ENCODE results near the gene GUCA1A. TPM values are rescaled to one million over a fixed set of nuclear protein-coding genes. Genes with fewer than 3 reads are reported as not detected.
"Not testable (repeated sequence)": the region's sequence is repeated elsewhere in the genome, so short reads cannot be mapped to it uniquely, and the experiment has no call there.

The GUCA1A gene
- total RNA-seq, 1 donor from 2014 or later, result not detected

DNA sequence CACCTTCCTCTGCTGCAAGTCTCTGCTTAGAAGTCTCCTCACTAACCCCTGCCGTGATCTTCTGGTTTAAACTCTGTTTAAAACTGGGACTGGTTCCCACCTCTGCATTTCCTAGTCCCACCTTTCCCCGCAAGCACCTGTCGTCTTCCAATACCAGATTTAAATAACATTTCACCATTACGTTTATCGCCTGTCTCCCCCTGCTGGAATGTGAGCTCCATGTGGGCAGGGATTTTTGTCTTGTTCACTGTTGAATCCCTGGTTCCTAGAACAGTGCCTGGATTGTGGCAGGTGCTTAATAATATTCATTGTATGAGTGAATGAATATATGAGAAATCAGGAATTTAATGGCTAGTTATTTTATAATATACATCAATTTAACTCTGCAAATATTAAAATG, 2.7 kb downstream of the GUCA1A start:
- peak; percentile 15 to 20 for DNase-seq (ENCODE audit: low read depth in 2 of 2)

DNA sequence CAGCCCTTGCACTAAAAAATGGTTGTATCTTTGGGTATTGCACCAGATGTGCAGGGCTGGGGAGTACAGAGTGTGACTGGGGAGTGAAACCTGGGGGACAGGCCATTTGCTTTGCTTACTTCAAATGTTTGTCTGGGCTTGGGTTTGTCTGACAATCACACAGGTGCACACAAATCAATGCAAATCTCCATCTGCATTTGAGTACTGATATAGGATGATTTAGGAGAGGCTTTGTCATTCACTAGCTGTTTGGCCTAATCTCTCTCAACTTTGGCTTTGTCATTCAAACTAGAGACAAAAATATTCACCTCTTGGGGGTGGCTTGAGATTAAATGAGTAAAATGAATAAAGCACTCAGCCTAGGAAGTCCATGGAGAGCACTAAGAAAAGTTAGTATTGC, 3.8 kb downstream of the GUCA1A start:
- DNase-seq (ENCODE audit: low read depth in 2 of 2), result no peak

DNA sequence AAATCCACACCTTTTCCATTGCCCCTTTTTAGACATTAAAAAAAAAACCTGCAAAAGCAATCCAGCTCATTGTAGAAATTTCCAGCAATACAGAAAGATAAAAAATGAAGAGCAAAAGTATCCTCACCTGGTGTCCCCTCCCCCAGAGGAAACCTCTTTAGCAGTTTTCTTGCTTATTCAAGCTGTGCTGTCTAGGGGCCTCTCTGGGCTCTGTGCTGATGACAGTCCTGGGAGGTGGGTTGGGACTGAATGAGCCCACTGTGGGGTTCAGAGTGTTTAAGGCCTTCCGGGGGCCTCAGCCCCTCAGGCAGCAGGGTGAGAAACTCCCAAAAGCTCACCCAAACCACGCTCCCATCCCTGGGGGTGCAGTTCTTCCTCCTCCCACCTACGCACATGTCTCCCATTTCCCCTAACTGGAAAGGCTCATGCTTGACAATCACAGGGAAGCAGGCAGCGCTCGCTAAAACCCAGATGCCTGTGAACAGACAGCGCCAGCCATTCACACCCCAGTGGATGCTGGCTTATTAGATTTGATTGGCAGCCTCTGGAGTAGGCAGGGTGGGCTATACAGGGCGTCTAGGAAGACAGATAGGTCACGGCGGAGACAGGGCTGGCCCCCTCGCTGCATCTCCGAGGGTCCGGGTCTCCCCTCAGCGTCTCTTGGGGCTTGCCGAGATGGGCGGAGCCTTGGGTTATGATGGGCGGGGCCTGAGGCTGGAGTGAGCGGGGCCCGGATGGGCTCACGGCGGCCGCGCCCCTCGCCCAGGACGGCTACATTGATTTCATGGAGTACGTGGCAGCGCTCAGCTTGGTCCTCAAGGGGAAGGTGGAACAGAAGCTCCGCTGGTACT, 4.6 kb downstream of the GUCA1A start:
- no peak for DNase-seq (ENCODE audit: low read depth in 2 of 2)

DNA sequence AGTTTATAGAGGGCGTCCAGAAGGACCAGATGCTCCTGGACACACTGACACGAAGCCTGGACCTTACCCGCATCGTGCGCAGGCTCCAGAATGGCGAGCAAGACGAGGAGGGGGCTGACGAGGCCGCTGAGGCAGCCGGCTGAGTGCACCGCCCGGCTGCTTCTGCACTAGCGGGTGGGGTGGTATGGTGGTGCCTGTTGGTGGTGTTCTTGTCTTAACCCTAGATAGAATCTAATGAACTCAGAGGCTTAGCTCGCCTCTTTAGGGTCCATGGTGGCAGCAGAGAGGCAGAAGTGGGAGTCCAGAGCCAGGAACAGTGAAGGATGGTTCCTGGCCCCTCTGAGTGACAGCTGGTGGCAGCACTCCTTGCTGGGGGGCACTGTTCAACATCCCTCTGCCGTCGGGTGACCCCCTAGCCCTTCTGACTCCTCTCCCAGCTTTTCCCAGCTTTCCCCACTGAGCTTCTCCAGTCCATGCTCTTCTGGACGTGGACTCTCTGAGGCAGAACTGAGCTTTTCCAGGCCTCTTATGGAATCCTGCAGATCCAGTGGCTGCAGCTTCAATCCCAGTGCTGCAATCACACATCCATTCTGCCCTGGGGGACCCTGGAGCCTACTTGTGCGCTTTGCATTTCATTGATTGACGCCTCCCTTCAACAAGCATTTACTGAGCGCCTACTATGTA, 6.2 kb downstream of the GUCA1A start:
- DNase-seq (ENCODE audit: low read depth in 2 of 2), result no peak

DNA sequence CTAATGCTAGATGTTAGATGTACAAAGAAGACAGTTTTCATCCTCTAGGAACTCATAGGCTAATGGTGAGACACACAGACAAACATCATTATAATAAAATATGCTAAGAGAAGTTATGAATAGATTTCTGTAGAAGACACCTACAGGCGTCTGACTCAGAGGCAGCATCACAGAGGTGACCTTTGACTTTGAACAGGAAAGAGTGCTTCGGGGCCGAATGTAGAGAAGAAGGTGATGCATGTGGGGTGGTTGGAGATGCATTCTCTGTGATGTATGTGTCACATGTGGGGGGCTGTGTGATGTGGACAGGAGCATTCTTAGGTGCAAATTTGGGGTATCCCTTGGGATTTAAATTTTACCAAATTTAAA, 6.8 kb downstream of the GUCA1A start:
- no peak for DNase-seq (ENCODE audit: low read depth in 2 of 2)

DNA sequence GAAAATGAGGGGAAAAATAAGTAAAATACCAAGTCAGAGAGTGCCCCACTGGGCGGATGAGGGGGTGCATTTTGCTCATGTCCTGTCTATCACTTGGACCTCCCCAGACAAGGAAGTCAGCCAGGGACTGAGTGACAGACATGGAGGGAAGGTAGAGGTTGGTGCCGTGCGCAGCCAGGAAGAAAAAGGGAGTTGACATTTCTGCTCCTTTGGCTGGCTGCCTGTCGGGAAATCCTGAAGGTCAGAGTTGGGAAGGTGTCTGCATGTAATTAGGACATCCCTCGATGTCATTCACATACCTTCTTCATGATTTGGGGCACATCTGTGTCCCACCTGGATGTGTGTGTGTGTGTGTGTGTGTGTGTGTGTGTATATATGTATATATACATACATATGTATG, 8.9 kb downstream of the GUCA1A start:
- DNase-seq (ENCODE audit: low read depth in 2 of 2), result no peak

DNA sequence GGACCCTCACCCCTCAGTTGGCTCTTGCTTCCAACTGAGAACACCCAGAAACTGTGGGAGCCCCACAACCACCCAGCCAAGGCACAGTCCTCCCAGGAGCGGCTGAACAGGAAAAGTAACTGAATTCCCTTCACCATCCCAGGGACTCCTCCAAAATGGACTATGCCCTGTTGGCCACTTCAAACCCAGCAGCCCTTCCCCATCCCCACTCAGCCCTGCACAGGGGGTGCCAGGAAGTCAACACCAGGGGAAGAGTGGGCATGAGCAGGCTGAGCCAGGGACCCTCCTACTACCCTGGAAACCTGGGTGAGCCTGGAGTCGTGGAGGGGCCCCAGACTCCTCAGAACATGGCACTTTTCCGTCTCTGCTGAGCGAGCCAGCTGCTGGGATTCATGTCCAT, 11.3 kb downstream of the GUCA1A start:
- no peak for DNase-seq (ENCODE audit: low read depth in 2 of 2)

DNA sequence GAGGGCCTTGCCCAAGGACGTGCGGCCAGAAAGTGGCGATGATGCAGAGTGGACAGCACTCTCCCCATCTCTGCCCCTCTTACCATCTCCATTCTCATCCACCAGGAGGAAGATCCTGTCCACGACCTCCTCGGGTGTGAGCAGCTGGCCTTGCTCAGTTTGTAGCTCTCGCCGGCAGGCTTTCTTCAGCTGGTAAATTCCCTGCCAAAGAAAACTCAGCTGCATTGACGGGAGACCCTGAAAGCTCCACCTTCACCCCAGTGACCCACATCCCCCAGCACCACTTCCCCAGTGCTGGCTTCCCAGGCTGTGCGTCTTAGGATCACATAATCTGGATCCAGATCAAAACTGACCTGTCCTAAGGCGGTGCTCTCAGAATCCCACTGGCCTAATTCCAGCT, 12.4 kb downstream of the GUCA1A start:
- DNase-seq (ENCODE audit: low read depth in 2 of 2), result no peak

DNA sequence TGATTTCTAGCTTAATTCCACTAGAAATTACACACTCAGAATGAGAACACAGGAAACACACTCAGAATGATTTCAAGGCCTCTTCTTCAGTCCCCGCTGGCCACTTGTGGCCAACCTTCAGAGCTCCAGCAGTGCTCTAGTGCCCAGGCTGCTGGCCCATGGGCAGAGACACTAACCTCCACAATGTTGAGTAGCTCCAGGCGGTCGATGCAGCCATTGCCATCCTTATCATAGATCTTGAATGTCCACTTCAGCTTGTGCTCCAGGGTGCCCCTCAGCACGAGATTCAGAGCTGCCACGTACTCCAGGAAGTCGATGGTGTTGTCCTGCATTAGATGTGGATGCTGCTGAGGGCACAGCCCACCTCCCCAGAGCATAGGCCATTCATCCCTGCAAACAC, 15.2 kb downstream of the GUCA1A start:
- no peak for DNase-seq (ENCODE audit: low read depth in 2 of 2)

DNA sequence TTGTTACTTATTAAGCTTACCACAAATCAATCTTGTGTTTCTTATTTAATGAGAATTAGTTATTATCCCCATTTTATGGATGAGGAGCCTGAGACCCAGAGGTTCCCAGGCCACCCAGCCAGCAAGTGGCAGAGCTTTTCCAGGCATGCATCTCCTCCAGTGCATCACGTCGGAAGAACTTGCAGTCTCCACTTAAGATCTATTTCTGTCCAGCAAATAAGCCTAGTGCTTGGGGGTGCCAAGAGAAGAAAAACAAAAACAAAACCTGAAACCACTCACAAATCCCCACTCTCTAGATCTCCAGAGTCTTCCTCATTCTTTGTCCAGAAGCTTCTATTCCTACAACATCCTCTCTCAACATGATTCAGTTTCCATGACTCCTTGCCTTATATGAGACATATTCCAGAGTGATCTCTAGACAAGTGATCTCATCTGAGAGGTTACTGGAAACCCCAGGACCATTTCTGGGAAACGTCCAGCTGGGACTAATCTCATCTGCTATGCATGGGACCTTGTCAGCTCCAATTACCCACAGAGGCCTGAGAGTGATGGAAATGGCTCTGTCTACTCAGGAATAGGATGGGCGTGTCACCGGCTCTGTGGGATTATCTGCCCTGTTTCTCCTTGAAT, 17.5 kb downstream of the GUCA1A start:
- DNase-seq (ENCODE audit: low read depth in 2 of 2), result no peak

DNA sequence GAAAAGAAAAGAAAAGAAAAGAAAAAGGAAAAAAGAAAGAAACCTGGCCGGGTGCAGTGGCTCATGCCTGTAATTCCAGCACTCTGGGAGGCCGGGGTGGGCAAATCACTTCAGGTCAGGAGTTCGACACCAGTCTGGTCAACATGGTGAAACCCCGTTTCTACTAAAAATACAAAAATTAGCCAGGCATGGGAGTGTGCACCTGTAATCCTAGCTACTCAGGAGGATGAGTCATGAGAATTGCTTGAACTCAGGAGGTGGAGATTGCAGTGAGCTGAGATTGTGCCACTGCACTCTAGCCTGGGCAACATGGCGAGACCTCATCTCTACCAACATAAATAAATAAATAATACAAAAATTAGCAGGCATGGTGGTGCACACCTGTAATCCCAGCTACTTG, 19.2 kb downstream of the GUCA1A start:
- DNase-seq (ENCODE audit: low read depth in 2 of 2), result not testable (repeated sequence)

DNA sequence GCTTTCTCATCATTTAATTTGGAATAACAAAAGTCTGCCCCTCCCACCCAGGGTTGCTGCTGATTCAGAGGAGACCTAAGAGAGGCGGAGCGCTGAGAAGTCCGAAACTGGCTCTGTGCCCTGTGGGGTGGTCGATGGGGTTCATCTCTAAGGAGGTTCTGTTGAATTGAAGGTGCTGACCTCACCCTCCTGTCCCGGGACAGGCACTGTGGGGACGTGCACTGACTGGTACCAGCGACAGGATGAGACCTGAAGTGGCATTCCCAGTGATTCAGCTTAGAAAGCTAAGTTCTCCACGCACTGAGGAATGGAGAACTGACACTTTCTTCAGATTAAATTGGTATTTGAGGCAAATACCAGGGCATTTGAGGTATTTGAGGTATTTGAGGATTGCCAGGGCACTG, 20.3 kb downstream of the GUCA1A start:
- DNase-seq (ENCODE audit: low read depth in 2 of 2), result no peak

DNA sequence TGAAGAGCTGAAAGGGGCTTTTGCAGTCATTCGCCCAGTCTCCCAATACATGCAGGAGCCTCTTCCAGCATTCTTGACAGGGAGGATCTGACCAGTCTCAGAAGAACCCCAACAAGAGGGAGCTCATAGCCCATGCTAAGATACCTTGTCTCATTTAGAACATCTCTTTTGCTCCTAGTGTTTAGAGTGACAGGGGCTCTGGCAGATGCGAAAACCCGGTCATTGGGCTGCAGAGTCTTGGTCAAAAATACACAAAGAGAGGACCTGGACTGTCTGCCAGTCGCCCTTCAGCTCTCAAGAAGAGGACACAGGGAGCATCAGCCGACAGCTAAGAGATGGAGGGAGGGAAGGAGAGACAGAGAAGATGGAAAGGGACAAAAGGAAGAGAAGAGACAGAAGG, 20.9 kb downstream of the GUCA1A start:
- no peak for DNase-seq (ENCODE audit: low read depth in 2 of 2)

DNA sequence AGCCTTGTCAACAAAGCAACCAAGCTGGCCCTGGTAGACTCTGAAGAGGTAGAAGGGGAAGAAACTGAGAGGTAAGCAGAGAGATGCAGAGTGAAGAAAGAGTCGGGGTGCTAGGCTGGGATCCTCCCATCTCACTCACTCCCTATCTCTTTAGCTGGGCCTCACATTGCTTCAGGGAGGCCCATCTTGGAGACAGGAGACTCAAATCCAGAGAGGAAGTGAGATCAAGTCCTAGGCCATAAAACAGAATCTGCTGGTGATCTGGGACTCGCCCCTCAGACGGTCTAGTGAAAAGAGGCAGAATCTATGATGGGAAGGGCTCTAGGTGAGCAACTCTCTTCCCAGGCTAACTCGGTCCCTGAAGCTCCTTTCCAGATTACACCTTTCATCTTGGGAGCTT, 22.3 kb downstream of the GUCA1A start:
- no peak for DNase-seq (ENCODE audit: low read depth in 2 of 2)

DNA sequence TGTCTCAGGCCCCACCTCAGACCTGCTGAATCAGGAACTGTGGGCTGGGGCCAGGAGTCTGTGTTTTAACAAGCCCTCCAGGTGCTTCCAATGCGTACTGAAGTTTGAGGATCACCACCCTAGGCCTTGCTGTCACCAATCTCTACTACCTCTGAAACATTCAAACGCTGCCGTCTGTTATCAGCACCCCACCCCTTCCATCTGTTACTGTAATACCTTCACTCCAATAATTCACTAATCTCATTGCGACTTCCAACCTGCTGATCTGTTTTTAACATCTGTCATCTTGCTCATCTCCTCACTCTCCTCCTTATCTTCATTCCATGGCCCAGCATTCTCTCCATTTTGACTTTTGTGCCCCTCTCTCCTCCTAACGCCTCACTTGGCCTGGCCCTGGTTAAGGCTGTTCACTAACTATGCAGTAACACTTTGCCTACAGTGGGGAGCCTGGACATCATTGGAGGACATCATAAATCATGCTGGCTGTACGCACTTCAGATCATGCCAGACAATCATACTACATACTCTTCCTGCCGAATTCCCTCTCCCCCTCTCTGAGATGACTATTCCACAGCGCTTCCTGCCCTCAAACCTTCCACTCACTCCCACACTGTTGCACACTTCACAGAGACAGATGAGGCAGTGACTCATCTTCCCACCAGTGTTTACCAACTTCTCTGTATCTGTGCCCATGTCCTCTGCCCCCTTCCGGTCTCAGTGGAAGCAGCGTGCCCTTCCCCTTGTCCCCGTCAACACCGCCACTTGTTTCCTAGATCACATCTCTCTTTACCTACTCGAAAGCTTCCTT, 24.6 kb downstream of the GUCA1A start:
- DNase-seq (ENCODE audit: low read depth in 2 of 2), result peak; percentile 83 to 89

DNA sequence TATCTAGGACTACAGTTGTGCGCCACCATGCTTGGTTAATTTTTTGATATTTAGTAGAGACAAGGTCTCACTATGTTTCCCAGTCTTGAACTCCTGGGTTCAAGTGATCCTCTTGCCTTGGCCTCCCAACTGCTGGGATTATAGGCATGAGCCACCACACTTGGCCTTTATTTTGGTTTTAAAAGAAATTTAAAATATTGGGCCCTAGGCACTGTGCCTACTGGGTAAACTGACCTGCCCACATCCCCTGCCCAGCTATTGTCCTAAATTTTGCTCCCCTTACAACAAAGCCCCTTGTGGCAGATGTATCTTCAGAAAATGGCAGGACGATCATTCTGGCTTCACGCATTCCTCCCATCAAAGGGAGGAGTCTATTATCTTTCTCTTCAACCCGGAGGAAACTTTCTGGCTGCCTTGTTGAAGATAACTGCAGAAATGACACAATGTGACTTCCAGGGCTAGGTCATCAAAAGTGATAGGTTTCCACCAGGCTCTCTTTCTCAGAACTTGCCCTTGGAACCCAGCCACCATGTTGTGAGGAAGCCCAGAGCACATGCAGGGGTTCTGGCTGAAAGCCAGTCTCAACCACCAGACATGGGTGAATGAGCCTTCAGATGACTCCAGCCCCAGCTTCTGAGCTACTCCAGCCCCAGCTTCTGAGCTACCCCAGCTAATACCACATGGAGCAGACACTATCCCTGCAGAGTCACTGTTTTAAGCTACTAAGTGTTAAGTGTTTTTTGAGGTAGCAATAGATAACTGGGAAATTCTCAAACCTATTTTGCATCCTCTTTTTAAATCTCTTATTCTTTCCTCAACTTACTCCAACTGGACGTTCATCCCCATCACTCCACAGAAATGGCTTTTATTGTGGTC, 26.2 kb downstream of the GUCA1A start:
- peak in 1 of 2 donors; percentile 27 for DNase-seq (ENCODE audit: low read depth in 2 of 2)

DNA sequence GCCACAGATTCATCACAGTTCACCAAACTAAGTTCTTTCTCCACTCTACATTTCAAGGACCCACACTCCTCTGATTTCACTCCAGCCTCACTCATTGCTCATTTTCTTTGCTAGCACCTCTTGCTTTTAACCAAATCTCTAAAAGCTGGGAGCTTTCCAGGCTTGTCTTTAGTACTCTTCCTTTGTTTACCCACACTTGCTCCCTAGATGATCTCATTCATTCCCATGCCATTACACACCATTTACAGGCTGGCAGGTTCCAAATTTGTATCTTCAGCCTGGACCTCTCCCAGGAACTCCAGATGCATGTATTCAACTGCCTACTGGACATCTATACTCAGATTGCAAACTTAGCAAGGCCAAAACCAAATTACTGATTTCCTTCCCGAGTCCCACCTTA, 26.9 kb downstream of the GUCA1A start:
- DNase-seq (ENCODE audit: low read depth in 2 of 2), result peak; percentile 38 to 50

DNA sequence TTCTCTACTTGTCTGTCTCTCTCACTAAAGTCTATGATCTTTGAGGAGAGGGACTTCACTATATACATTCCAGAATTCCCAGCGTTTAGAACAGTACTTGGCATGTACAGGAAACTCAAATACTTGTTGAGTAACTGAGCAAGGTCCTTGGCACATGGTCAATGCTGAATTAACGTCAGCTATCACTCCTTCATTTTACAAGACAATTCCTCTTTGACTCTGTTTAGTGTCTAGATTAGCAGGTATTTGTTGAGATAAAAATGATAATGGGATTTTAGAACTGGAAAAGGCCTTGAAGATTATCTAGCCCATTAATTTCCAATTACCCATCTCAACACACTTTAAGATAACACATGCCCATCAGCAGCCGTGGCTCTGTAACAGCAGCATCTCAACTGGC, 28.2 kb downstream of the GUCA1A start:
- DNase-seq (ENCODE audit: low read depth in 2 of 2), result no peak

DNA sequence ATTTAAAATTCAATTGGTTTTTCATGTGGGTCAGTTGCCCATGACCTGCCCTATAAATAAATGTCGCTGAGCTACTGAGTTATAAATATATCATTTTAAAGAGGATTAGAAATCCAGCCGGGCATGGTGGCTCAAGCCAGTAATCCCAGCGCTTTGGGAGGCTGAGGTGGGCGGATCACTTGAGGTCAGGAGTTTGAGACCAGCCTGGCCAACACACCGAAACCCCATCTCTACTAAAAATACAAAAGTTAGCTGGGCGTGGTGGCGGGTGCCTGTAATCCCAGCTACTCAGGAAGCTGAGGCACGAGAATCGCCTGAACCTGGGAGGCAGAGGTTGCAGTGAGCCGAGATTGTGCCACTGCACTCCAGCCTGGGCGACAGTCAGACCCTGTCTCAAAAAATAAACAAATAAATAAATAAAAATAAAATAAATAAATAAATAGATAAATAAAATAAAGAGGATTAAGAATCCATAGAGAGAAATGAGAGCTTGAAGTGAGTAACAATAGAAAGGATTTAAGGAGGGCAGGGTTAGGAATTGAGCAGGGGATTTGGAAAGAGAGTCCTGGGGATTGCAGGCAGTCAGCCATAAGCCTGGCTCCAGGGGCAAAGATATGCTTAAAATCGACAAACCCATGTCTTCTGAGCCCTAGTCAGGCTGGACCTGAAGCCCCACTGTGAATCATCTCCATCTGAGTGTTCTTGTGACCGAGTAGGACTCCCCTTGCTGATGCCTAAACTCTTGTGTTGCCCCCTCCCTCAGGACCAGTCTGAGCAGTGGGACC, 29.2 kb downstream of the GUCA1A start:
- not testable (repeated sequence) for DNase-seq (ENCODE audit: low read depth in 2 of 2)

DNA sequence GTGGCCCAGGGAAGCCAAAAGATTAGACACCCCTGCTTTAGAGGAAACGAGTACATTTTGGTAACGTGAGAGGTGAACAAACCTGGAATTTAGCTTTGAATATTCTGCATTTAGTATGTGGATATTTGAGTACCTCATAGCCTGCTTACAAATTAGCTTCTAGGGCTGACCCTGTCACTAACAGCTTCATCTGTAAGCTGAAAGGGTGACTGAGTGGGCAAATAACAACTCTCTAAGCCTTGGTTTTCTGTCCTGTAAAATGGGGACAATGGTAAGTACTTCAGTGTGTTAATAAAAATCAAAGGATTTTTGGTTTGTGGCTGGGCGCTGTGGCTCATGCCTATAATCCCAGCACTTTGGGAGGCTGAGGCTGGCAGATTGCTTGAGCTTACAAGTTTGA, 30.0 kb downstream of the GUCA1A start:
- no peak for DNase-seq (ENCODE audit: low read depth in 2 of 2)
